RWPE2 (cell line): ENCODE measurements around the gene RARB.

ENCODE experiments used
- ATAC-seq: fragments of 200-7000 bp; cut with Tn5 transposase; 3 replicates; pipeline ENCODE4 v1.9.1; 2021; ENCODE audit warnings: low read depth
- DNase-seq: peaks from one replicate; pipeline ENCODE4 v3.0.0-alpha.2; 2020; ENCODE audit warnings: low spot score
- H3K27ac ChIP-seq: fragments of 450-650 bp; 2 replicates; pipeline ENCODE4 v1.5.1; 2017; ENCODE audit warnings: mild to moderate bottlenecking; ENCODE audit not compliant: poor library complexity, severe bottlenecking
- H3K27me3 ChIP-seq: fragments of 250-450 bp; sonication (Bioruptor Pico); 2 replicates; pipeline ENCODE4 v1.5.1; 2021; ENCODE audit warnings: mild to moderate bottlenecking, moderate library complexity; ENCODE audit not compliant: insufficient read depth, poor library complexity, severe bottlenecking
- H3K36me3 ChIP-seq: fragments of 250-450 bp; sonication (Bioruptor Pico); 2 replicates; pipeline ENCODE4 v1.5.1; 2020; ENCODE audit warnings: low read depth, mild to moderate bottlenecking, moderate library complexity
- H3K4me1 ChIP-seq: fragments of 250-450 bp; sonication (Bioruptor Pico); 2 replicates; pipeline ENCODE4 v1.5.1; 2021; ENCODE audit warnings: mild to moderate bottlenecking, moderate library complexity; ENCODE audit not compliant: insufficient read depth, poor library complexity, severe bottlenecking
- H3K4me3 ChIP-seq: fragments of 250-450 bp; sonication (Bioruptor Pico); 2 replicates; pipeline ENCODE4 v1.5.1; 2021; ENCODE audit warnings: mild to moderate bottlenecking, moderate library complexity; ENCODE audit not compliant: severe bottlenecking
- H3K9me3 ChIP-seq: fragments of 250-450 bp; sonication (Bioruptor Pico); 2 replicates; pipeline ENCODE4 v1.5.1; 2021; ENCODE audit warnings: mild to moderate bottlenecking, moderate library complexity; ENCODE audit not compliant: severe bottlenecking
- TF ChIP-seq, protein P1 (sequence below): fragments of 450-650 bp; IDR thresholded peaks from one replicate; pipeline ENCODE4 v1.5.1; 2017; ENCODE audit warnings: mild to moderate bottlenecking, moderate library complexity; ENCODE audit not compliant: poor library complexity, severe bottlenecking

Gene RARB

DNA sequence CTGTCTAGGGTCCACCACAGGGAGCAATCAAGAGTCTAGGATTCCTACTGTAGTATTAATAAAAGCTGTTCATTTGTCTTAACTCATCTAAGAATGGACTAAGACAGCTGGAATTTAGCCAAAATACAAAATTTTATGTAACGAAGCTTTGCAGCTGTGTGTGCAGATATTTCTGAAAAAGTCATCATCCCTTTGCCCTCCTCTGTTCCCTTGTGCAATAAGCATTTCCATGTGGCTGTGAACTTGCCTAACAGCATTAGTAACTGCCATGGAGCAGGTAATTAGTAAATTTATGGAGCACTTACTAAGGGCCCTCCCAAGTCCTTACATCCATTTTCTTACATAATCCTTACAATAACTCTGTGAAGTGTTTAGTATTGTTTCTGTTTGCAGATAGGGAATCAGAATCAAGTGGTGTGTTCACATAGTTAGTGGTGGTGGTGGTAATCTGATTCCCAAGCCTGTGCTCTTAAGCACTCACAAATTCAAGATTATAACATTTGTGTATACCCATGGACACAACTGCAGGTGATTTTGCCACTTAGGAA is 114.5 kb downstream of the RARB start:
- no peak for DNase-seq
- no peaks in the 10 kb centered on the region for H3K36me3 ChIP-seq
- H3K27me3 ChIP-seq = no peaks in the 10 kb centered on the region
- ATAC-seq = no peak
- H3K27ac ChIP-seq = no peak overlapping the region
- H3K4me3 ChIP-seq = no peak overlapping the region
- H3K4me1 ChIP-seq = no peaks in the 10 kb centered on the region
- no peaks in the 10 kb centered on the region for H3K9me3 ChIP-seq
- TF ChIP-seq, protein P1, sequence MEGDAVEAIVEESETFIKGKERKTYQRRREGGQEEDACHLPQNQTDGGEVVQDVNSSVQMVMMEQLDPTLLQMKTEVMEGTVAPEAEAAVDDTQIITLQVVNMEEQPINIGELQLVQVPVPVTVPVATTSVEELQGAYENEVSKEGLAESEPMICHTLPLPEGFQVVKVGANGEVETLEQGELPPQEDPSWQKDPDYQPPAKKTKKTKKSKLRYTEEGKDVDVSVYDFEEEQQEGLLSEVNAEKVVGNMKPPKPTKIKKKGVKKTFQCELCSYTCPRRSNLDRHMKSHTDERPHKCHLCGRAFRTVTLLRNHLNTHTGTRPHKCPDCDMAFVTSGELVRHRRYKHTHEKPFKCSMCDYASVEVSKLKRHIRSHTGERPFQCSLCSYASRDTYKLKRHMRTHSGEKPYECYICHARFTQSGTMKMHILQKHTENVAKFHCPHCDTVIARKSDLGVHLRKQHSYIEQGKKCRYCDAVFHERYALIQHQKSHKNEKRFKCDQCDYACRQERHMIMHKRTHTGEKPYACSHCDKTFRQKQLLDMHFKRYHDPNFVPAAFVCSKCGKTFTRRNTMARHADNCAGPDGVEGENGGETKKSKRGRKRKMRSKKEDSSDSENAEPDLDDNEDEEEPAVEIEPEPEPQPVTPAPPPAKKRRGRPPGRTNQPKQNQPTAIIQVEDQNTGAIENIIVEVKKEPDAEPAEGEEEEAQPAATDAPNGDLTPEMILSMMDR = no peak

DNA sequence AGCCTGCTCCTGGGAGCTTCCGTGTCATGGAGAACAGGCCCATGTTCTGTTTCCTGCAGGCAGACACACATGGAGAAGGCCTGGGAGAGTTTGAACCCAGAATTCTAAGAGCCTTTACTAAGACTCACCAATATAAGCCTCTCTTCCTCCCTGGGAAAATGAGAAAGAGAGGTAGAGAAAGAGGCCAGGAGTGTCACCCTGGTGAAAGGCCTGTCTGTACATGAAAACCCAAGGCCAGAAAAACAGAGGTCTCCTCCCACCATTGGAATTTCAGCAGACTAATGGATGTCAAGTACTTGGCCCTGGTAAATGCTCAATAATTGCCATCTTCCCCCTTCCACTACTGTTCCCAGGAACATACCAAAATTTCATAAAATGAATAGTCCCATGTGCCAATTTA is 119.0 kb downstream of the RARB start:
- ATAC-seq (no peak), DNase-seq (no peak)
- Histone ChIP-seq H3K4me1 (no peaks in the 10 kb centered on the region), H3K4me3 (no peak overlapping the region), H3K9me3 (no peaks in the 10 kb centered on the region), H3K36me3 (no peaks in the 10 kb centered on the region), H3K27ac (no peak overlapping the region), H3K27me3 (no peaks in the 10 kb centered on the region)
- TF ChIP-seq, protein P1 = no peak

DNA sequence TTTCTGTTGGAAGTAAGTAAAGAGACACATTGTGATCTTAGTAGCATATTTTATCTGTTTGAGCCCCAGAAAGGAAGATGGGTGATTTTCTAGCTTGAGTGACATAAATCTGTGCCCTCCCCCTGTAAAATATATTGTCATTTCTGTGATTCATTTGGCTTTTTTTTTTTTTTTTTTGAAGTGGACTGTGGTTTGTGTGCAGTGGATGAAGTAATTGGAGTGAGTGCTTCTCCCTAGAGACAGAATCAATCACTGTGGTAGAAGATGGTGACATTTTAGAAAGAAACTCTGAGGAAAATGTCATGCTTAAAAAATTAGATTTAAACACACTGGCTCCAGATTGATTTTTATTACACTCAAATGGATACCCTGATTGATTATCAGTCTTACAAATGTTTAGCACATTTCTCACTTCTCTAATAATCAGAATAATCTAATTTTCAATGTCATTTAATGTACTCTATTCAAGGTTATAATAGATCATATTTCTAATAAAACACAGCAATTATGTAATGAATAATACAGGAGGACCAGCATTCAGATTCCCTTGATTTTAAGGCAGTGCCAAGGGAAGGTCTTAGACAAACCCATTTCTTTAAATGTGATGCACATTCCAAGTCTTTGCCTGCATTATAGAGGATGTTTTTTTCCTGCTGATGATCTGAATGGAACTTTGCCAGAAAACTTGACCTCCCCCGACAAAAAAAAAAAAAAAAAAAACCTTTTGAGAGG is 120.0 kb downstream of the RARB start:
- DNase-seq = no peak
- H3K36me3 ChIP-seq = no peaks in the 10 kb centered on the region
- H3K4me3 ChIP-seq = no peak overlapping the region
- H3K27me3 ChIP-seq = no peaks in the 10 kb centered on the region
- H3K9me3 ChIP-seq = no peaks in the 10 kb centered on the region
- no peak for ATAC-seq
- TF ChIP-seq, protein P1 = no peak
- no peak overlapping the region for H3K27ac ChIP-seq
- H3K4me1 ChIP-seq = no peaks in the 10 kb centered on the region

- ATAC-seq (peak; percentile 42; the same call in 2 of the 3 replicates), DNase-seq (no peak)
- Histone ChIP-seq H3K9me3 (no peaks in the 10 kb centered on the region), H3K27ac (no peak overlapping the region), H3K27me3 (no peaks in the 10 kb centered on the region), H3K36me3 (no peaks in the 10 kb centered on the region), H3K4me1 (no peaks in the 10 kb centered on the region), H3K4me3 (no peak overlapping the region)
- TF ChIP-seq, protein P1 = no peak
Observed at GRCh38 chr3:25548836-25549235, 120.8 kb downstream of the RARB start.

- Histone ChIP-seq H3K27me3 (no peaks in the 10 kb centered on the region), H3K4me1 (no peaks in the 10 kb centered on the region), H3K4me3 (no peak overlapping the region), H3K27ac (no peak overlapping the region), H3K36me3 (no peaks in the 10 kb centered on the region), H3K9me3 (no peaks in the 10 kb centered on the region)
- ATAC-seq = no peak
- TF ChIP-seq, protein P1 = no peak
- DNase-seq = no peak
Observed at GRCh38 chr3:25552251-25552650, 124.2 kb downstream of the RARB start.
